CD4-positive, alpha-beta T cell treated with Interleukin-17A for 1 hour (primary cell): ENCODE results near the gene TNPO2.

Source experiments
- DNase-seq: peaks from one replicate; pipeline ENCODE4 v3.0.0-alpha.2; 2020

TNPO2 gene

GRCh38 chr19:12675399-12675798 is 48.3 kb downstream of the TNPO2 start:
- no peak for DNase-seq

- no peak for DNase-seq
These were observed 51.0 kb downstream of the TNPO2 start for GRCh38 chr19:12672744-12673143.

GRCh38 chr19:12670159-12670928 is 53.4 kb downstream of the TNPO2 start:
- DNase-seq, result no peak

GRCh38 chr19:12669270-12670158 is 54.2 kb downstream of the TNPO2 start:
- peak; percentile 84 for DNase-seq

- DNase-seq, result peak; percentile 87
These were observed 54.8 kb downstream of the TNPO2 start for GRCh38 chr19:12668932-12669269.

GRCh38 chr19:12668346-12668745 is 55.4 kb downstream of the TNPO2 start:
- DNase-seq, result no peak

- no peak for DNase-seq
These were observed 55.9 kb downstream of the TNPO2 start for GRCh38 chr19:12667731-12668302.

- peak; percentile 81 for DNase-seq
These were observed 57.3 kb downstream of the TNPO2 start, which contains the start of the genes MAN2B1 and WDR83 for GRCh38 chr19:12666265-12667048. Gene MAN2B1 (minus strand): TSS chr19:12666742. CDS start chr19:12666701, 41 bp downstream. Gene WDR83 (plus strand): TSS chr19:12666807. CDS start chr19:12669791, 2,984 bp downstream.

GRCh38 chr19:12665671-12666264 is 58.0 kb downstream of the TNPO2 start:
- no peak for DNase-seq

GRCh38 chr19:12665281-12665573 is 58.5 kb downstream of the TNPO2 start:
- peak; percentile 68 for DNase-seq

- no peak for DNase-seq
These were observed 59.1 kb downstream of the TNPO2 start for GRCh38 chr19:12664406-12665280.

- no peak for DNase-seq
These were observed 62.8 kb downstream of the TNPO2 start for GRCh38 chr19:12660980-12661379.

GRCh38 chr19:12657966-12658365 is 65.8 kb downstream of the TNPO2 start:
- DNase-seq, result no peak

- DNase-seq, result no peak
These were observed 66.7 kb downstream of the TNPO2 start for GRCh38 chr19:12656899-12657571.

- no peak for DNase-seq
These were observed 68.2 kb downstream of the TNPO2 start for GRCh38 chr19:12655546-12655945.

GRCh38 chr19:12652219-12652618 is 71.5 kb downstream of the TNPO2 start:
- no peak for DNase-seq

- DNase-seq, result no peak
These were observed 73.8 kb downstream of the TNPO2 start for GRCh38 chr19:12649941-12650340.
